ENCODE results near the gene DNAJC2.
"Not testable (repeated sequence)": the region's sequence is repeated elsewhere in the genome, so short reads cannot be mapped to it uniquely, and the experiment has no call there.

Gene DNAJC2

DNA sequence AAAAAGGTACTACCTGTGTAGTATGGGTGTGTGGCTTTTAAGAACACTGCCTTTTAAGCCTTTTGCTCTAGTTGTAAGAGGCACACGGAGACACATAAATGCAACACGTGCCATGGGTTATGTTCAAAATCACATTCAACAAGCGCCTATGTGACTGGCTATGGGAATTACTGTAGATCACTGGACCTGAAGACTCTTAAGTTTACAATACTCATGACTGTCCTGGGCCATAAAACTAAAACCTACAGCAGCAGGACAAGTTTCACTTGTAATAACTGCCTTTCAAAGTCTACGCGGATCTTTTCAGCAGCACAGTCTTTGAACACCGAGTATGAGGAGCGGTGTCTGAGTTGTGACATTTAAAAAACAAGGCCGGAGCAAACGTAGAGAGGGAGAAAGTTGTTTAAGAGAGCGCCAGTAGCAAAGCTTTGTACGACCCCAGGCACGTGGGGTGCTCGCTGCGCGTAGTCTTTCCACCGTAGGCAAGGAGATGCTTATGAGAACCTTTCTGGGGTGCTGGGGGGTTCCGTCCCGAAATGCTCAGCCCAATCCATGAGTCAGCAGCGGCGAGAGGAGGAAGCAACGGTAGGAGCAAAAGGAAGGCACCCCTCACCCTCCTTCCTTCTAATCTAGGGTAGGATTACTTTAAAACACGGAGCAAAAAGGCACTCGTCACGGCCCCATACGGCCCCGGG lies 662 bp downstream of the DNAJC2 start:
- in situ Hi-C loops (cut with MboI; ENCODE audit: low pct_unique_long_range_greater_than_20kb, low sequenced_read_pairs), result no loop called here
- DNase-seq, result peak; percentile 50

DNA sequence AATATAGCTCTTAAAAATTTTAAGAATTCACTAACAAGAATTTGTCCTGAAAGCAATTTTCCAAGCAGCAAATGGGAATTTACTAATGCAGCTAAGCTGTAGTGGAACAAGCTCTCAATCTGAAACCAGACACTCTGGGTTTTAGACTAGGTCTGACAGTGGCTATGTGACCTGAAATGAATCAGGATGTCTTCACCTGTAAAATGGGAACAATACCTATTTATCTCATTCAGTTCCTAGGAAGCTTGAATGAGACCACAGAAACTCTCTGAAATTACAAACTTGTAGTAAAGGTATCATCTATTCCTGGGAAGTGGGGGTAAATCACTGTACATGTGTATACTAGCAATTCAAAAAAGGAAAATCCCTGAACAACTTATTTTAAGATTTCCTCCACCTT lies 1.2 kb downstream of the DNAJC2 start:
- in situ Hi-C loops (cut with MboI; ENCODE audit: low pct_unique_long_range_greater_than_20kb, low sequenced_read_pairs), result no loop called here
- no peak for DNase-seq

DNA sequence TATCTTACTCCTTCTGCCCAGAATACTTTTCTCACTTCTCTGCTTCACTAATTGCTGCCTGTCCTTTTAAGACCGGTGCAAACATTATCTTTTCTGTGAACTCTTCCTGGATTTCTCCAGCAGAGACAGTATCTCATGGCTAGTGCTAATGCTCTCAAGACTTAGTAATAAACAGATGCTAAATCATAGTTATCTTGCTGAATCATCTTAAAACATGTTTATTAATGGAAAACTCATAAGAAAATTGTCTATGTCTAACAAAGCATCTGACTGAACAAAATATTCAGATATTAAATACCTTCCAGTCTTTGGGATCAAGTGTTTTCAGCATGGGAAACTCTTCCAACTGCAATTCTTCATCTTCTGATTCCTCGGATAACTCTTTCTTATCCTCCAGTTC lies 3.1 kb downstream of the DNAJC2 start:
- in situ Hi-C loops (cut with MboI; ENCODE audit: low pct_unique_long_range_greater_than_20kb, low sequenced_read_pairs), result no loop called here

DNA sequence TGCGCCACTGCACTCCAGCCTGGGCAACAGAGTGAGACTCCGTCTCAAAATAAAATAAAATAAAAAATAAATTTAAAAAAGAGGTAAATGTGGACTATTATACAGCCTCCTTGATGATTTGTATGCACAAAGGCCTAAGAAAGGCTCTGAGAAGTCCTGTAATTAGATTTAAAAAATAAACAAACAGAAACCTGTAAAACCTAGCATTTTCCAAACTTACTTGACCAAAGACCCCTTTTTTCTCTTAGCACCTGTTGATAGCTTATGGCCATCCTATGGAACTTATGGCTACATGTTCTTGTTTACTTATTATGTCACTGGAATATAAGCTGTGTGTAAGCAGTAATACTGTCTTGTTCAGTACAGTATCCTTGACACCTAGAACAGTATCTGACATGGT lies 5.7 kb downstream of the DNAJC2 start:
- in situ Hi-C loops (cut with MboI; ENCODE audit: low pct_unique_long_range_greater_than_20kb, low sequenced_read_pairs), result no loop called here
- DNase-seq, result no peak

More for the DNA sequence above, 3.1 kb downstream of the DNAJC2 start:
- no peak for DNase-seq

DNA sequence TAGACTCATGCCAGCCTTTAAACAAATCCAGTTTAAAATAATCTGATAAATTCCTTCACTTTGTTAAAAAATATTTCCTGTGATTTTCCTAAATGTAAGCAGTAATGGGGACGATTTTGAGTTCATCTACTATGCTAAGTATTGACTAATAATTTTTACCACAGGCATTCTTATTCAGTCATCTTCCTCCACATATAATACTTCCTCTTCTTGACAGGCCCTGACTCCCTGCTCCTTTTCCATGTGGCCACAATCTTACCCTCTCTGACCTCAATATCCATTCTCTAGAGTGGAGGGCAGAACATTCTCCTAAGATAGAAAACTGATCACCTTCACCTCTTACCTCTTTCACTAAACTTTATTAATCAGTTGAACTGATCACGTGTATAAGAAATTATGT lies 7.8 kb downstream of the DNAJC2 start:
- DNase-seq, result peak; percentile 28
- in situ Hi-C loops (cut with MboI; ENCODE audit: low pct_unique_long_range_greater_than_20kb, low sequenced_read_pairs), result no loop called here

DNA sequence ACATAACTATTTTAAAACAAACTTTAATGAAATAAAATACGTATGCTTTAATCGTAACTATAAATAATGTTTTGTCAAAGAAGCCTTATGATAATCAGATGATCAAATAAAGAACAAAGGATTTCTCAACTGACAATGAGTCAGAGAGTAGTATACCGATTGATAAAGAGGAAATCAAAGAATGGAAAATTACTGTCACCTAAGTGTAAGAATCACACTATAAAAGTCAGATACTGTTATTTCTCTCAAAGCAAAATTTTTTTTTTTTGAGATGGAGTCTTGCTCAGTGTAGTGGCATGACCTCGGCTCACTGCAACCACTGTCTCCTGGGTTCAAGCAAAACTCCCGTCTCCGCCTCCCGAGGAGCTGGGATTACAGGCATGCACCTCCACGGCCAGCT lies 18.8 kb downstream of the DNAJC2 start:
- in situ Hi-C loops (cut with MboI; ENCODE audit: low pct_unique_long_range_greater_than_20kb, low sequenced_read_pairs), result no loop called here
- no peak for DNase-seq

DNA sequence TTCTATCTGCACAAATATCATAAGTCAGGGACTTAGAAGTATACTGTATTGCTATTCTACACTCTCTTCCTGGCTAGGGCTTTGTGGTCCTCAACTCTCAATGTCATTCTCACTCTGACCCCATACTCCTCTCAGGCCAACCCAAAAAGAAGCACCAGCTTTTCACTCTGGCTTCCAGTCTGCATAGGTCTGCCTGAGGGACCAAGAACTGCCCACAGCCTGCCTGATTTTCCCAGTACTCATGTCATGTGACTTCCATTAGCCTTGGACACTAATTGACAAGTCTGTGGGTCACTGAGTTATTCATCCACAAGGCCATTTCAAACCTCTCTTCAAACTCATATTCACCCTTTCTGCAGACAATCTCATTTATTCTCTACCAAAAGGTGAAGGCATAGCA lies 27.6 kb downstream of the DNAJC2 start:
- in situ Hi-C loops (cut with MboI; ENCODE audit: low pct_unique_long_range_greater_than_20kb, low sequenced_read_pairs), result no loop called here

DNA sequence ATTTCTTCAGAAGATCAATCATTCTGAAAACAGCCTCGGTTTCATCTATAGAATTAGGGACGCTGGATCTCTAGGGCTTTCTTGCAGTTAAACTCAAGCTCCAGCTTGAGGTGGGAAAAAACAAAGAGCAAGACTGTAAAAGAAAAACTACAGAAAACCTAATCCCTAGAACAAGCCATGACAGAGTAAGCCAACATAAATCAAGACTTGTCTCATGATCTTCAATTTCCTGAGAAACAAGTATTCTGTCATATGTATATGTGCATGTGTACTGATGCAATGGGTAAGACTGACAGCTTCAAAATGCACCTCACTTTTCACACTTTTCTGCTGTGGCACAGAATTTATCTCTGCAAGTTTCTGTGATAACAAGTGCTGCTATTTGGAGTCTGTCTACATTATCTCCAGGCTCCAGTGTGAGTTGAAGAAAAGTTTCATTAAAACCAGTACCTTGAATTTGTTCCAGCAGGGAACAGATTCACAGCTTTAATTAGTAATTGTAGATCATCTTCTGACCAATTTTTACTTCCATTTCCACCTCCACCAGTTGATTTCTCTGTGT lies 28.1 kb downstream of the DNAJC2 start:
- DNase-seq, result no peak
- in situ Hi-C loops (cut with MboI; ENCODE audit: low pct_unique_long_range_greater_than_20kb, low sequenced_read_pairs), result no loop called here

More for the DNA sequence above, 27.6 kb downstream of the DNAJC2 start:
- DNase-seq, result no peak

DNA sequence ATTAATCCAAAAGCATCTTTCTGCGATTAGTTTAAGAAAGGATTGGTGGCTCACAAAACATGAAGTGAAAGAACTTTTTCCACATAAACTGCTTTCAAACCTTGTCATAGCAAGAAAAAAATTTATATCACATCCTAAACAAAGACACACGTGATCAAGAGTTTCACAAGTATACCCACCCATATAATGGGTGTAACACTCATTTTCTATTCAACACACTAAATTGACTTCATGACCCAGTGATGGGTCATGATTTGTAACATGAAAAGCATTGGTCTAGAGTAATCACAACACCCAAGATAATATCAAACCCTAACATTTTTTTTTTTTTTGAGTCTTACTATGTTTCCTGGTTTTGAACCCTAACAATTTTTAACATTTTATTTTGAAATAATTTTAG lies 29.7 kb downstream of the DNAJC2 start:
- no peak for DNase-seq
- in situ Hi-C loops (cut with MboI; ENCODE audit: low pct_unique_long_range_greater_than_20kb, low sequenced_read_pairs), result no loop called here

DNA sequence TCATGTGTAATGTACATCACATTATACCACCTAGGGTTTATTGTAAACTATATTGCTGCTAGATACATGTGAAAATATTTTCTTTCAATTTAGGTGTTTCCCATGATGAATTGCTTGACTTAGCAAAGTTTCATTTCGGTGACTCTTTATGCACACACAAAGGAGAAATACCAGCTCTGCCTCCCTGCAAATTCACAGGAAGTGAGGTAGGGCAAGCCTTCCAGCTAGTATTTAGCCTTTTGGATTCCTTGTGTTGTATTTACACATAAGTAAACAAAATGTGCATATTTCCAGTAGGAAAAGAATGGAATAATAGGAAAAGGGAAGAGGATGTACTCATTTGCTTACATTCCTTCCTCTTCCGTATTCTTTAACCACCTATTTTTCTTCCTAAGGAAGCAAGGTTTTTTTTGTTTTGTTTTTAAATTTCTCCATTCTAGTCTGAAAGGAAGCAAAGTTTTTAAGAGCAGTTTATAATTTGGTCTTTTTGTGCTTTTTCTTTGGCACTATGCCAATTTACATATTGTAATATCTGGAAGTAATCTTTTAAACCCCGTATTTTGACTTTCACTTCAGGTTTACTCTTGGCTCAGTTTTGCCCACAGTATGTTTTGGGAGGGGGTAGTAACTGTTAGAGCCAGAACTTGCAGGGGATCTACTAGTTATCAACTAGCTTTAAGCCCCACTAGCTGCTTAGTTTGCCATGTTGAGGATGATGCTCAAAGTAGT lies 36.9 kb downstream of the DNAJC2 start:
- DNase-seq, result no peak
- in situ Hi-C loops (cut with MboI; ENCODE audit: low pct_unique_long_range_greater_than_20kb, low sequenced_read_pairs), result no loop called here

DNA sequence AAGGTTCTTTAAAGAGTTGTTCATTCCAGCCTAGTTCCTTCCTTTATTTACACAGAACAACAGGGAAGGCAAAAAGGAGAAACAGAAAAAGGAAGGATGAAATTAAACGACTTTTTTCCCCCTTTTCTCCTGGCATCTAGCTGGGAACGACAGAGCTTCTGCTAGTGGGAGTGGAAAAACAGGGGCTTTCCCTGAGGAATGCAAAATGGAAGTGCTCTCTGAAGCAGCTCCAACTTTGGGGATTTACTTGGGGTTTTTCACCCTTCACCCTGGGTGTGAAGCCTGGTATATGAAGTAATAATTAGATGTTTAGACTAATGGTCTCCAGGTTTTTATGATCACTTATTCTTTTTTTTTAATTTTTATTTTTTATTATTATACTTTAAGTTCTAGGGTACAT lies 43.1 kb downstream of the DNAJC2 start:
- no peak for DNase-seq
- in situ Hi-C loops (cut with MboI; ENCODE audit: low pct_unique_long_range_greater_than_20kb, low sequenced_read_pairs), result no loop called here

DNA sequence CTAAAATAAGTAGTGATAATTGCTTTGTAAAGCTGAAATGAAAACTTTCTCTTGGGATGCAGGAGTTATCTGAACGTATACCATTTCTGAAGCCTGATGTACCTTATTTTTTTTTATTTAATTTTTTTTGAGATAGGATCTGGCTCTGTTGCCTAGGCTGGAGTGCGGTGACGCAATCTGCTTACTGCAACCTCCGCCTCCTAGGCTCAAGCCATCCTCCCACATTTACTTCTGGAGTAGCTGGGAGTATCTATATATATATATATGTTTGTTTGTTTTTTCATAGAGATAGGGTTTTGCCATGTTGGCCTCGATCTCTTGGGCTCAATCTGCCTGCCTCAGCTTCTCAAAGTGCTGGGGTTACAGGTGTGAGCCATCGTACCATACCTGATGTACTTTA lies 44.9 kb downstream of the DNAJC2 start:
- in situ Hi-C loops (cut with MboI; ENCODE audit: low pct_unique_long_range_greater_than_20kb, low sequenced_read_pairs), result no loop called here
- no peak for DNase-seq

DNA sequence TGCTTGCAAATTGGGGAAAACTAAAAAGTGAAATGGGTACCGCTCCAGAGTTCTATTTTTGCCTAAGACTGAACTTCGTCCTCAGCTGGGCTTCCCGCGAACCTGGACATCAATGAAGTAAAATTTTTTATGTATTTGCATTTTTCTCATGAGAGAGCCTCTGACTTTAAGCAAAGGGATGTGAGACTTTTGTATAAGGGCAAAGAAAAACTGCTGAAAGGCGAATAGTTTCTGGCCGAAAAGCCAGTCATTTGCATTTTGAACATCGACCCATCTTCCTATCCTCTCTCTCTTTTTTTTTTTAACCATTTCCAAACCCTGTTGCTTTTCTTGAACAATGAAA lies 46.8 kb downstream of the DNAJC2 start:
- DNase-seq, result no peak
- in situ Hi-C loops (cut with MboI; ENCODE audit: low pct_unique_long_range_greater_than_20kb, low sequenced_read_pairs), result no loop called here

DNA sequence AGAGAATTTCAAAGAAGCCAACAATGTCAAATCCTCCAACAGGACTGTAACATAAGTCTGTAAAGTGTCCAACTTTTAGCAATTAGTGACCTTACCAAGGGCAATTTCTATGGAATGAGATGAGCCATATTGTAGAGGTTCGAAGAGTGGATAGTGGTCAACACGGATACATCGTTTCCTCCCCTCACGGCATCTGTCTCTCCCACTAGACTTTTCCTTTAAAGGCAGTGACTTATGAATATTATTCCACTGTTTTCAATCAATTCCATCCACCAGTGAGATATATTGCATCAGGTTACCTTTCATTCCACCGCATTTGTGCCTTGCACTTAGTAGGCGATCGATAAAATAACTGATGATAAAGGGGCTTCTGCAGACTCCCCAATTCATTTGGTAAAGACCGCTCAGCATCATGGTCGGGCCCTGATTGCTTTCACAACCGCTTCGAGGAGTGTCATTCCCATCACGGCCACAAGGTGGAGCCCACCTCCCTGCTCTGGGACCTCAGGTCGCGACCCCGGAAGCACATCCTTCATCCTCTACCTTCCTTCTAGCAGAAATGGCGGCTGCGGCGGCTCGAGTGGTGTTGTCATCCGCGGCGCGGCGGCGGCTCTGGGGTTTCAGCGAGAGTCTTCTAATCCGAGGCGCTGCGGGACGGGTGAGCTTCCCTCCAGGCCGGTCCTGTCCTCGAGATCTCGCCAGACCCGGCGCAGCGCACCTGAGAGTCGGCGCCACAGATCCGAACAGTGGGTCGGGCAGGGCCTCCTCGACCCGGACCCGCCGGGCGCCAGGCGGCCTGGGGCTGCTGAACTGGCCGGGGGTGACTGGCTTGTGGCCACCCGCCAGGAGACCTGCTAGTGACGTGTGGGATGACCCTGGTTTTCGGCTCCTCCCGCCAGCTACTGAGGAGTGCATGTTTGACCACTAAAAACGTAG lies 47.4 kb downstream of the DNAJC2 start, which contains the start of gene PMPCB:
TSS of gene PMPCB (plus strand) at position 535 of the 936 bp plus-strand sequence. CDS start at position 560, 25 bp downstream.
- peak; percentile 93 for DNase-seq
- in situ Hi-C loops (cut with MboI; ENCODE audit: low pct_unique_long_range_greater_than_20kb, low sequenced_read_pairs), result no loop called here

DNA sequence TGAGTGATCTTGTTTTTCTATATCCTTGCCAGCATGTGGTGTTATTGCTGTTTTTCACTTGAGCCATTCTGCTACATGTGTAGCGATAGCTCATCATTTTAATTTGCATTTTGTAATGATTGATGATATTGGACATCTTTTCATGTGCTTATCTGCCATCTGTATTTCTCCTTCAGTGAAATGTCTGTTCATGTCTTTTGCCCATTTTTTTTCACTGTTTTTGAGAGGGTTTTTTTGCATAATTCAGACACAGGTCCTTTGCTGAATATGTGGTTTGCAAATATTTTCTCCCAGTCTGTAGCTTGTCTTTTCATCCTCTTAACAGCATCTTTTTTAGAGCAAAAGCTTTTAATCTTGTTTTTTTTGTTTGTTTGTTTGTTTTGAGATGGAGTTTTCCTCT lies 51.0 kb downstream of the DNAJC2 start:
- in situ Hi-C loops (cut with MboI; ENCODE audit: low pct_unique_long_range_greater_than_20kb, low sequenced_read_pairs), result no loop called here
- no peak for DNase-seq

DNA sequence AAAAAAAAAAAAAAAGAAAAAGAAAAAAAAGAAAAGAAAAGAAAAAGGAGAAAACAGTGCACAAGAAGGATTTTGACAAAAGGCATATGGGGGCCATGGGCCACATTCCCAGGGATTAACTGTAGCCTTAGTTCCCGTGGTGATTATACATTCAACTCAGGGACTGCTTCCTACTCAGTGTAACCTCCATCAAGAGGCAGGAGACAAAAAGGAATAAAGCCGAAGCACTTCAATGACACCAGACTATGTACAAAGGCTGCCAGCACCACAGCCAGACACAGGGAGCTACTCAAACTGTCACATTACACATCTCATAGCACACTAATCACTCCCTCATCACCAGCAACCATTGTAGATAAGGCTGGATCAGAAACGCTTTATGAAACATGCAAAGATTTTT lies 52.4 kb downstream of the DNAJC2 start:
- DNase-seq, result no peak
- in situ Hi-C loops (cut with MboI; ENCODE audit: low pct_unique_long_range_greater_than_20kb, low sequenced_read_pairs), result no loop called here

DNA sequence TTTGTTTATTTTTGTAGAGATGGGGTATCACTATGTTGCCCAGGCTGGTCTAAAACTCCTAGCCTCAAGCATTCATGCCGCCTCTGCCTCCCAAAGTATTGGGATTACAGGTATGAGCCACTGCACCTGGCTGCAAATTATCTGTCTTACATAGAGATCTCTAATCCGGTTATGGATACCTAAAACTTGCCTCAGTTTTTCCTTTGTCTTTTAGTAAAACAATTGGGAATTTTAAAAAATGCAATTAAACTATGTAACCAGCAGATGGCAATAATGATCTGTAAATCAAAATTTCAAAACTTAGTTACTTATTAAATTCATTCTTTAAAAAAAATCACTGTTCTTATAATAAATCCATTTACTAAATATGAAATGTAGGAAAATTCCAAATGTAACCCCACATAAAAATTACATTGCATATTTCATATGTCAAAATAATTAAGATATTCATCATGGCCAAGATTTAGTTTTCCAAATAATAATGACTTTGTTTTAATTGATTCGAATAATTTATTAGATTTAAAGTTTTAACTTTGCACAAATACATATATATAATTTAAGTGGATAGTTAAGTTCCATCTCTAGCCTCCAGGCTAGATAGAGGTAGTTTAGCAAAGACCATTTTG lies 61.7 kb downstream of the DNAJC2 start:
- DNase-seq; in situ Hi-C loops (cut with MboI; ENCODE audit: low pct_unique_long_range_greater_than_20kb, low sequenced_read_pairs): not testable (repeated sequence)

DNA sequence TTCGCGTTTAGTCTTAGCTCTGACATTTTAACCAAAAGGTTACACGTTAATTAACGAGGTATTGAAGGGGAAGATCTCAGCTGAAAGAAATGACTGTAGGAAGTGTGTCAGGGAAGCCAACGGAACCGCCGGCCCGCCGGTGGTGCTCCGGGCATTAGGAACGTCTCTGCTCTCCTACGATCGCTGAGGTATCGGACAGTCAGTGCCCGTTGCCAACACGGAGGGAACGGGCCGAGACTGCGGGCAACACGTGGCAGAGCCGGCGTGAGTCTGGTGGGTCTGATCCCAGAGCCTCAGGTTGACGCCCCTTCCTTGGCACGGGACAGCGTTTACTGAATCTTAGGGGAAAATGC lies 63.8 kb downstream of the DNAJC2 start:
- DNase-seq; in situ Hi-C loops (cut with MboI; ENCODE audit: low pct_unique_long_range_greater_than_20kb, low sequenced_read_pairs): not testable (repeated sequence)
